ENCODE results near the gene ZNF319.
A peak's percentile ranks its signal among the peaks of the same experiment; 100 is the strongest.
"Not testable (repeated sequence)": the region's sequence is repeated elsewhere in the genome, so short reads cannot be mapped to it uniquely, and the experiment has no call there.

The ZNF319 gene

GRCh38 chr16:58022601-58023371 lies 22.3 kb upstream of the ZNF319 start:
- DNase-seq (ENCODE audit: insufficient read length, low spot score), result no peak
- peak; percentile 23 for FAIRE-seq

GRCh38 chr16:58021661-58022551 lies 21.4 kb upstream of the ZNF319 start:
- peak; percentile 79 for FAIRE-seq

GRCh38 chr16:58020628-58021521 lies 20.4 kb upstream of the ZNF319 start:
- peak; percentile 67 for DNase-seq (ENCODE audit: insufficient read length, low spot score)

More at GRCh38 chr16:58021661-58022551, 21.4 kb upstream of the ZNF319 start:
- no peak for DNase-seq (ENCODE audit: insufficient read length, low spot score)

GRCh38 chr16:58019866-58020538 lies 19.5 kb upstream of the ZNF319 start:
- DNase-seq (ENCODE audit: insufficient read length, low spot score) (no peak), FAIRE-seq (no peak)

More at GRCh38 chr16:58020628-58021521, 20.4 kb upstream of the ZNF319 start:
- FAIRE-seq, result peak; percentile 90

GRCh38 chr16:58018803-58019202 lies 18.3 kb upstream of the ZNF319 start:
- DNase-seq (ENCODE audit: insufficient read length, low spot score) (no peak), FAIRE-seq (peak; percentile 13)

GRCh38 chr16:58016840-58017446 lies 16.5 kb upstream of the ZNF319 start:
- FAIRE-seq (no peak), DNase-seq (ENCODE audit: insufficient read length, low spot score) (no peak)

GRCh38 chr16:58013201-58013956 lies 12.9 kb upstream of the ZNF319 start:
- peak; percentile 9 for FAIRE-seq
- DNase-seq (ENCODE audit: insufficient read length, low spot score), result no peak

GRCh38 chr16:58012481-58012880 lies 12.0 kb upstream of the ZNF319 start:
- peak; percentile 71 for FAIRE-seq
- DNase-seq (ENCODE audit: insufficient read length, low spot score), result no peak

GRCh38 chr16:58011652-58012051 lies 11.2 kb upstream of the ZNF319 start:
- peak; percentile 98 for FAIRE-seq
- peak; percentile 69 for DNase-seq (ENCODE audit: insufficient read length, low spot score)

- FAIRE-seq (no peak), DNase-seq (ENCODE audit: insufficient read length, low spot score) (no peak)
Measured at GRCh38 chr16:58010886-58011285, 10.4 kb upstream of the ZNF319 start.

- no peak for FAIRE-seq
- DNase-seq (ENCODE audit: insufficient read length, low spot score), result no peak
Measured at GRCh38 chr16:58009856-58010416, 9.5 kb upstream of the ZNF319 start.

GRCh38 chr16:58004736-58005135 lies 4.3 kb upstream of the ZNF319 start:
- peak; percentile 82 for FAIRE-seq
- DNase-seq (ENCODE audit: insufficient read length, low spot score), result not testable (repeated sequence)

GRCh38 chr16:58002936-58003335 lies 2.5 kb upstream of the ZNF319 start:
- DNase-seq (ENCODE audit: insufficient read length, low spot score) (no peak), FAIRE-seq (no peak)

- DNase-seq (ENCODE audit: insufficient read length, low spot score) (no peak), FAIRE-seq (peak; percentile 26)
Measured at GRCh38 chr16:58002416-58002800, 1.9 kb upstream of the ZNF319 start.

- DNase-seq (ENCODE audit: insufficient read length, low spot score) (no peak), FAIRE-seq (peak; percentile 9)
Measured at GRCh38 chr16:58001781-58002415, 1.4 kb upstream of the ZNF319 start.

GRCh38 chr16:58000706-58001676 lies 519 bp upstream of the ZNF319 start, which contains the start of gene USB1:
USB1 (plus strand) TSS chr16:58001407; CDS start chr16:58001484, 77 bp downstream.
- FAIRE-seq (peak; percentile 98), DNase-seq (ENCODE audit: insufficient read length, low spot score) (peak; percentile 97)

All from HTR-8/SVneo (cell line).